Smooth muscle cell (in vitro differentiated cells): ENCODE measurements around the gene ZNF280D. TPM values are rescaled to one million over a fixed set of nuclear protein-coding genes. Genes with fewer than 3 reads are reported as not detected.

ENCODE experiments used
- DNase-seq: peaks from one replicate; lab custom pipeline; 2025; ENCODE audit not compliant: unreplicated experiment; lab: John Stamatoyannopoulos, UW
- H2AFZ ChIP-seq: fragments of 200-600 bp; sonication (generic); 2 replicates; pipeline ENCODE4 v1.6.0; 2016; ENCODE audit warnings: antibody characterized with exemption, low read depth, mild to moderate bottlenecking
- H3F3A ChIP-seq: fragments of 200-600 bp; sonication (generic); 2 replicates; pipeline ENCODE4 v1.6.0; 2017; ENCODE audit warnings: antibody characterized with exemption, low read depth
- H3K27ac ChIP-seq: fragments of 200-600 bp; sonication (generic); 2 replicates; pipeline ENCODE4 v1.5.1; 2016; ENCODE audit warnings: low read depth, mild to moderate bottlenecking
- H3K27me3 ChIP-seq: fragments of 200-600 bp; sonication (generic); 2 replicates; pipeline ENCODE4 v1.6.1; 2016; ENCODE audit warnings: low read depth, mild to moderate bottlenecking
- H3K36me3 ChIP-seq: fragments of 200-600 bp; sonication (generic); 2 replicates; pipeline ENCODE4 v1.5.1; 2016; ENCODE audit warnings: low read depth
- H3K4me1 ChIP-seq: fragments of 200-600 bp; sonication (generic); 2 replicates; pipeline ENCODE4 v1.5.1; 2016; ENCODE audit warnings: low read depth
- H3K4me2 ChIP-seq: fragments of 200-600 bp; sonication (generic); 2 replicates; pipeline ENCODE4 v1.6.0; 2016; ENCODE audit warnings: mild to moderate bottlenecking
- H3K4me3 ChIP-seq: fragments of 200-600 bp; sonication (generic); 2 replicates; pipeline ENCODE4 v1.5.1; 2016; ENCODE audit warnings: mild to moderate bottlenecking
- H3K79me2 ChIP-seq: fragments of 200-600 bp; sonication (generic); 2 replicates; pipeline ENCODE4 v1.6.0; 2016; ENCODE audit warnings: low read depth, mild to moderate bottlenecking
- H3K9ac ChIP-seq: fragments of 200-600 bp; sonication (generic); 2 replicates; pipeline ENCODE4 v1.6.0; 2016; ENCODE audit warnings: low read depth
- H3K9me3 ChIP-seq: fragments of 200-600 bp; sonication (generic); replicated peaks from 2 replicates; pipeline ENCODE4 v1.5.1; 2016; ENCODE audit warnings: low read depth
- H4K20me1 ChIP-seq: fragments of 200-600 bp; sonication (generic); 2 replicates; pipeline ENCODE4 v1.6.0; 2016; ENCODE audit warnings: low read depth
- WGBS: methylation state at CpG from one replicate; pipeline ENCODE4 v1.1.7; 2016; ENCODE audit warnings: low lambda C conversion rate; 5-methylcytosine and 5-hydroxymethylcytosine counted together
- polyA plus RNA-seq: library from polyadenylated mRNA; unstranded; fragments of >200 nt; fragmentation: Nextera tagmentation; extraction: Ambion mirVana; gene quantifications from 2 replicates; pipeline ENCODE4 v1.2.1, GENCODE V29; 2016
- total RNA-seq: library from RNA; depleted of rRNA; stranded (reverse); fragments of >200 nt; gene quantifications from 2 replicates; pipeline ENCODE4 v1.2.3, GENCODE V29; 2014
- TF ChIP-seq, protein P1 (sequence below): fragments of 200-600 bp; sonication (generic); IDR thresholded peaks from 2 replicates; pipeline ENCODE4 v1.5.1; 2017; ENCODE audit warnings: borderline replicate concordance, mild to moderate bottlenecking, antibody characterized with exemption; ENCODE audit not compliant: insufficient read depth, poor library complexity, severe bottlenecking

The ZNF280D gene
- total and polyA plus RNA-seq, 2 experiments from 2014 or later, result 0.94 to 4.3 TPM

DNA sequence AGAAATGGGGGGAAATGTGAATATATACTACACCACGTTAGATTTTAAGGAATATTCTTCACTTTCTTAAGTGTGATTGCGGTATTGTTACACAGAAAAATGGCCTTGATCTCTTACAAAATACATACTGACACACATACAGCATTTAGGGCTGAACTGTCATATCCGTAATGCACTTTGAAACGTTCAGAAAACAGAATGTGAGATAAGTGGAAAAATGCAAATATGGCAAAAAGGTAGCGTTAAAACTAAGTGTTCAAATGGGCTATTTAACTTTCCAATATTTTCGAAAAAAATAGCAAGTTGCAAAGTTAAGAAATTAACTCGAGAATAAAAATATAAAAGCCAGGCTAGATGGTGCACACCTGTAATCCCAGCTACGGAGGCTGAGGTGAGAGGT, 1.8 kb downstream of the ZNF280D start:
- Histone ChIP-seq H3K27me3 (no peaks in the 10 kb centered on the region), H3K9me3 (no peaks in the 10 kb centered on the region), H3K4me3 (no peak overlapping the region), H3K4me1 (no peaks in the 10 kb centered on the region), H2AFZ (no peak overlapping the region), H3F3A (no peaks in the 10 kb centered on the region), H3K4me2 (no peak overlapping the region), H3K27ac (no peak overlapping the region), H4K20me1 (no peaks in the 10 kb centered on the region), H3K36me3 (no peaks in the 10 kb centered on the region), H3K79me2 (no peaks in the 10 kb centered on the region), H3K9ac (no peak overlapping the region)
- WGBS, result 86% methylated on average over 8 of the region's 8 CpGs
- no peak for DNase-seq
- TF ChIP-seq, protein P1, sequence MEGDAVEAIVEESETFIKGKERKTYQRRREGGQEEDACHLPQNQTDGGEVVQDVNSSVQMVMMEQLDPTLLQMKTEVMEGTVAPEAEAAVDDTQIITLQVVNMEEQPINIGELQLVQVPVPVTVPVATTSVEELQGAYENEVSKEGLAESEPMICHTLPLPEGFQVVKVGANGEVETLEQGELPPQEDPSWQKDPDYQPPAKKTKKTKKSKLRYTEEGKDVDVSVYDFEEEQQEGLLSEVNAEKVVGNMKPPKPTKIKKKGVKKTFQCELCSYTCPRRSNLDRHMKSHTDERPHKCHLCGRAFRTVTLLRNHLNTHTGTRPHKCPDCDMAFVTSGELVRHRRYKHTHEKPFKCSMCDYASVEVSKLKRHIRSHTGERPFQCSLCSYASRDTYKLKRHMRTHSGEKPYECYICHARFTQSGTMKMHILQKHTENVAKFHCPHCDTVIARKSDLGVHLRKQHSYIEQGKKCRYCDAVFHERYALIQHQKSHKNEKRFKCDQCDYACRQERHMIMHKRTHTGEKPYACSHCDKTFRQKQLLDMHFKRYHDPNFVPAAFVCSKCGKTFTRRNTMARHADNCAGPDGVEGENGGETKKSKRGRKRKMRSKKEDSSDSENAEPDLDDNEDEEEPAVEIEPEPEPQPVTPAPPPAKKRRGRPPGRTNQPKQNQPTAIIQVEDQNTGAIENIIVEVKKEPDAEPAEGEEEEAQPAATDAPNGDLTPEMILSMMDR, result no peak

DNA sequence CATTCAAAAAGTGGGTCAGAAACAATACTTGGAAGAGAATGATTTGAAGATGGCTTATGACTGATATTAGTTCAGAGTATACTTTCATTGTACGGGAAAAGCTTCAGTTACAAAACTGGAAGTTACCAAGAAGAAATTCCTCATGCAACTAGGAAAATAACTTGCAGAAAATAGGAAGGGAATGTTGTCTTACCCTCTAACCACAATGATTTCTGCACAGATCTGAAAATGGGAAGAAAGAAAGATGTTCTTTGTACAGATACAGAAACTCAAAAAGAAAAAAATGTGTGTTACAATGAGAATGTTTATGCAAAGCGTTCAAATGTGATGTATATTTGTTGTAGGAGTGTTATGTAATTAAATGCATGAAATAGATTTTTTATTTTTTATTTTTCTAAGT, 3.7 kb downstream of the ZNF280D start:
- H2AFZ ChIP-seq, result no peak overlapping the region
- no peaks in the 10 kb centered on the region for H4K20me1 ChIP-seq
- H3K36me3 ChIP-seq, result no peaks in the 10 kb centered on the region
- H3K27ac ChIP-seq, result no peak overlapping the region
- H3K4me2 ChIP-seq, result no peak overlapping the region
- H3K79me2 ChIP-seq, result no peaks in the 10 kb centered on the region
- no peak for DNase-seq
- 86% methylated on average over 2 of the region's 2 CpGs for WGBS
- TF ChIP-seq, protein P1, result no peak
- no peaks in the 10 kb centered on the region for H3F3A ChIP-seq
- H3K27me3 ChIP-seq, result no peaks in the 10 kb centered on the region
- H3K9ac ChIP-seq, result no peak overlapping the region
- no peak overlapping the region for H3K4me3 ChIP-seq
- no peaks in the 10 kb centered on the region for H3K9me3 ChIP-seq
- no peaks in the 10 kb centered on the region for H3K4me1 ChIP-seq

- WGBS, result 79% methylated on average over 1 of the region's 1 CpG
- Histone ChIP-seq H2AFZ (no peak overlapping the region), H3K4me3 (no peak overlapping the region), H4K20me1 (no peaks in the 10 kb centered on the region), H3K9ac (no peak overlapping the region), H3K79me2 (no peaks in the 10 kb centered on the region), H3K36me3 (no peaks in the 10 kb centered on the region), H3K27me3 (no peaks in the 10 kb centered on the region), H3F3A (no peaks in the 10 kb centered on the region), H3K4me1 (no peaks in the 10 kb centered on the region), H3K9me3 (no peaks in the 10 kb centered on the region), H3K27ac (no peak overlapping the region), H3K4me2 (no peak overlapping the region)
- TF ChIP-seq, protein P1, result no peak
- no peak for DNase-seq
Measured at GRCh38 chr15:56725386-56725785, 7.9 kb downstream of the ZNF280D start.

DNA sequence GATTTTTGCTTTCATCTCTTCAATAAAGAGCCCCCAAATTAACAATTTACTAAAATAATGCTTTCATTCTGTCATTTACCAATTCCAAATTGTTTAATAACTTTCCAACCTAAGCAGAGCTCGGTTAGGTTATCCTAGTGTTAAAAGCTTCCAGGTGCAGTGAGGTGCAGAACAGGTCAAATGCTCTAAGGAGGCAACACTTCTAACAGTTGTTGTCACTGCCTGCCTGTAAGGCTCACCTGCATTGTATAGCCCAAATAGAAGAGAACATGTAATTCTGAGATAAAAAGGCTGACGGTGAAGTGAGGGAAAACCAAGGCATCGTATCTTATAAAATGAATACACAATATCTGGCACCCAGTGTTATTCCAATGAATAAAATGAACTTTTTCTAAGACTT, 9.1 kb downstream of the ZNF280D start:
- TF ChIP-seq, protein P1, result no peak
- no peaks in the 10 kb centered on the region for H3K79me2 ChIP-seq

More for the DNA sequence above, 9.1 kb downstream of the ZNF280D start:
- H3K4me2 ChIP-seq, result no peak overlapping the region
- no peaks in the 10 kb centered on the region for H3K36me3 ChIP-seq
- no peak overlapping the region for H3K9ac ChIP-seq
- no peak overlapping the region for H3K4me3 ChIP-seq
- no peaks in the 10 kb centered on the region for H3K9me3 ChIP-seq
- 90% methylated on average over 3 of the region's 3 CpGs for WGBS
- no peaks in the 10 kb centered on the region for H3K27me3 ChIP-seq
- no peaks in the 10 kb centered on the region for H4K20me1 ChIP-seq
- no peaks in the 10 kb centered on the region for H3F3A ChIP-seq
- H3K4me1 ChIP-seq, result no peaks in the 10 kb centered on the region
- no peak for DNase-seq
- no peak overlapping the region for H3K27ac ChIP-seq
- no peak overlapping the region for H2AFZ ChIP-seq
